Endothelial cell of umbilical vein (primary cell): ENCODE data around the gene C10orf71. TPM values are rescaled to one million over a fixed set of nuclear protein-coding genes. Genes with fewer than 3 reads are reported as not detected.

Source experiments
- BruUV-seq: library from RNA; stranded (reverse); fragments of 400-500 nt; replicated peaks from 2 replicates; lab custom pipeline; 2021; lab: Mats Ljungman, UMichigan
- CTCF ChIA-PET: fragments of 300-600, 350-600 bp; sonication (Branson Sonifier 250); formaldehyde crosslinking; loops from one replicate; lab custom pipeline; 2021; ENCODE audit warnings: antibody characterized with exemption, inconsistent platforms; lab: Charles Lee
- POLR2A ChIA-PET: fragments of 300-600, 350-600 bp; sonication (Branson Sonifier 250); formaldehyde crosslinking; loops from one replicate; lab custom pipeline; 2021; ENCODE audit warnings: antibody characterized with exemption, inconsistent platforms; lab: Charles Lee
- DNase-seq: peaks from one replicate; pipeline ENCODE4 v3.0.0-alpha.2; 2011; ENCODE audit warnings: low read depth, low spot score
- FAIRE-seq: peaks from 2 replicates; lab custom pipeline; 2011; peaks lifted over from hg19 to GRCh38; lab: Jason Lieb, UNC
- H2AFZ ChIP-seq: 2 replicates; pipeline ENCODE4 v1.6.0; 2012; ENCODE audit warnings: low read depth, low read length, control low read depth, inconsistent platforms
- H3K27ac ChIP-seq: 2 replicates; pipeline ENCODE4 v1.5.1; 2011; ENCODE audit warnings: low read depth, mild to moderate bottlenecking, control low read depth, low read length, moderate library complexity; ENCODE audit not compliant: insufficient read depth
- H3K27me3 ChIP-seq, 2 experiments: 2 replicates each; pipeline versions ENCODE4 v1.6.0 to v1.6.1; 2011; ENCODE audit warnings: low read length in 2 of 2, mixed read lengths in 1 of 2; ENCODE audit not compliant: control insufficient read depth in 2 of 2, insufficient read depth in 2 of 2
- H3K36me3 ChIP-seq, 2 experiments: 2 replicates in 1 of 2; 3 replicates in 1 of 2; pipeline ENCODE4 v1.5.1; 2011; ENCODE audit warnings: low read length in 2 of 2, mild to moderate bottlenecking in 1 of 2, moderate library complexity in 1 of 2; ENCODE audit not compliant: control insufficient read depth in 2 of 2, insufficient read depth in 2 of 2; ENCODE audit errors: extremely low read depth in 1 of 2
- H3K4me1 ChIP-seq: 3 replicates; pipeline ENCODE4 v1.5.1; 2011; ENCODE audit warnings: mild to moderate bottlenecking, low read length; ENCODE audit not compliant: control insufficient read depth, insufficient read depth; ENCODE audit errors: extremely low read depth
- H3K4me2 ChIP-seq: 2 replicates; pipeline ENCODE4 v1.6.1; 2011; ENCODE audit warnings: low read length, control low read depth, mixed read lengths; ENCODE audit not compliant: insufficient read depth
- H3K4me3 ChIP-seq, 3 experiments: fragments of 200-600 bp in 1 of 3; sonication (generic), shearing (Covaris generic) in 1 of 3; replicated peaks in 1 of 3; 2 replicates each; pipeline ENCODE4 v1.5.1; 2011 to 2016; ENCODE audit warnings: control low read depth in 3 of 3, low read length in 3 of 3, mild to moderate bottlenecking in 2 of 3, inconsistent platforms in 1 of 3, low read depth in 1 of 3, moderate library complexity in 1 of 3; ENCODE audit not compliant: insufficient read depth in 1 of 3
- H3K79me2 ChIP-seq: 2 replicates; pipeline ENCODE4 v1.6.0; 2012; ENCODE audit warnings: low read length, inconsistent platforms; ENCODE audit not compliant: control insufficient read depth, insufficient read depth
- H3K9ac ChIP-seq: replicated peaks from 2 replicates; pipeline ENCODE3; 2011; ENCODE audit warnings: low read length, control low read depth; ENCODE audit not compliant: insufficient read depth; ENCODE audit errors: extremely low read depth
- H3K9me1 ChIP-seq: replicated peaks from 3 replicates; pipeline ENCODE4 v1.6.0; 2011; ENCODE audit warnings: mild to moderate bottlenecking, low read length; ENCODE audit not compliant: control insufficient read depth, insufficient read depth; ENCODE audit errors: extremely low read depth
- H3K9me3 ChIP-seq: replicated peaks from 2 replicates; pipeline ENCODE4 v1.5.1; 2012; ENCODE audit warnings: low read length, inconsistent platforms; ENCODE audit not compliant: control insufficient read depth, insufficient read depth
- H4K20me1 ChIP-seq: replicated peaks from 2 replicates; pipeline ENCODE3; 2011; ENCODE audit warnings: mild to moderate bottlenecking, low read length; ENCODE audit not compliant: control insufficient read depth, insufficient read depth; ENCODE audit errors: extremely low read depth
- EZH2 ChIP-seq: IDR thresholded peaks from 2 replicates; pipeline ENCODE4 v1.6.1; 2012; ENCODE audit warnings: borderline replicate concordance, low read depth, mild to moderate bottlenecking, moderate library complexity, low read length, inconsistent platforms; ENCODE audit not compliant: severe bottlenecking
- FOS ChIP-seq: IDR thresholded peaks from 2 replicates; pipeline ENCODE4 v1.6.1; 2011; ENCODE audit warnings: mild to moderate bottlenecking, low read length, moderate library complexity, borderline replicate concordance; ENCODE audit not compliant: insufficient read depth
- GATA2 ChIP-seq: IDR thresholded peaks from 2 replicates; pipeline ENCODE4 v1.7.0; 2011; ENCODE audit warnings: low read depth, mild to moderate bottlenecking, moderate library complexity, mixed read lengths, low read length; ENCODE audit not compliant: insufficient read length, insufficient read depth
- JUN ChIP-seq: IDR thresholded peaks from 2 replicates; pipeline ENCODE4 v1.6.1; 2011; ENCODE audit warnings: borderline replicate concordance, low read depth; ENCODE audit not compliant: insufficient read length, insufficient read depth
- MYC ChIP-seq: IDR thresholded peaks from one replicate; pipeline ENCODE4 v1.6.1; 2011; ENCODE audit warnings: mild to moderate bottlenecking, low read depth, low read length
- POLR2A ChIP-seq: IDR thresholded peaks from 2 replicates; pipeline ENCODE4 v1.6.1; 2012; ENCODE audit warnings: low read depth, mild to moderate bottlenecking, control low read depth, low read length
- POLR2AphosphoS5 ChIP-seq: IDR thresholded peaks from 2 replicates; pipeline ENCODE4 v1.6.1; 2012; ENCODE audit warnings: low read depth, mild to moderate bottlenecking, control low read depth, low read length, moderate library complexity; ENCODE audit not compliant: insufficient read depth
- dilution Hi-C: fragments of 300-500 bp; cut with MboI; formaldehyde crosslinking; loops from one replicate; pipeline ENCODE4 v1.15.0; 2019; ENCODE audit warnings: low sequenced_read_pairs; ENCODE audit not compliant: extremely low pct_ligation_motif_present
- intact Hi-C: fragments of 100-400 bp; cut with micrococcal nuclease; formaldehyde crosslinking; loops from one replicate; pipeline ENCODE4 v1.10.0; 2022
- polyA plus RNA-seq, 4 experiments: library from polyadenylated mRNA; depleted of rRNA in 3 of 4; stranded (reverse) in 3 of 4; unstranded in 1 of 4; fragments of >200 nt; gene quantifications; 2 replicates each; pipeline versions ENCODE4 v1.2.1 to v1.2.3, GENCODE V29; 2011 to 2012; ENCODE audit warnings: missing spikeins in 1 of 4
- total RNA-seq: library from RNA; stranded (reverse); gene quantifications from 2 replicates; pipeline ENCODE4 v1.2.3, GENCODE V29; 2021
- TF ChIP-seq, protein P1 (sequence below), 2 donors: IDR thresholded peaks; 1 replicate in 1 of 2; 2 replicates in 1 of 2; pipeline ENCODE4 v1.5.1; 2011; ENCODE audit warnings: low read length in 2 of 2, mild to moderate bottlenecking in 2 of 2, moderate library complexity in 2 of 2, control low read depth in 1 of 2, inconsistent platforms in 1 of 2, low read depth in 1 of 2; ENCODE audit not compliant: insufficient read depth in 1 of 2; ENCODE audit errors: extremely low read depth in 1 of 2
- TF ChIP-seq, protein P2 (sequence below): IDR thresholded peaks from 2 replicates; pipeline ENCODE4 v1.6.1; 2011; ENCODE audit not compliant: insufficient read depth, insufficient read length

The C10orf71 gene
- total and polyA plus RNA-seq, 2 donors (not counting 3 experiments of a cell fraction or from before 2014, with no cell fraction given) = not detected

DNA sequence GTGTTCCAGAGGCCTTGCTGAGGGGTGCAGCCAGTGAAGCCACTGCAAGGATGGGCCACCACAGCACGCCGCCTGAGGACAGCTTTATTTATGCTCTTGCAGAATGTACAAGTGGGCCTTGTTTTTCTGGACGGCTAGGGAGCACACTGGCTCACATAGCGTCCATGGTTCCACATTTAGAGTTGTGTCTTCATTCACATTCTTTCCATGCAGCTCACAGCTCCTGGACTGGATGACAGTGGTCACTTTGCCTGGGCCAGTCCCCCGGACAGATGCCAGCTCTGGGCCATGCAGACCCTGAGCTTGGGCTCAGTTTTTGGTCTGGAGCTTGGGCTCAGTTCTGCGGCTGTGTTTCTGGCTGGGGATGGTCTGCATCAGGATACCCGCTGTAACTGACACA, 2.6 kb upstream of the C10orf71 start:
- Histone ChIP-seq H3K27ac (no peak overlapping the region), H3K9ac (no peak overlapping the region), H3K4me1 (no peaks in the 10 kb centered on the region), H3K4me3 (no peak overlapping the region), H3K36me3 (no peaks in the 10 kb centered on the region), H3K79me2 (no peaks in the 10 kb centered on the region), H3K4me2 (no peak overlapping the region), H3K27me3 (no peaks in the 10 kb centered on the region), H4K20me1 (no peaks in the 10 kb centered on the region), H2AFZ (no peak overlapping the region), H3K9me1 (no peaks in the 10 kb centered on the region), H3K9me3 (no peaks in the 10 kb centered on the region)
- TF ChIP-seq EZH2 (no peak), MYC (no peak), JUN (no peak), GATA2 (no peak), POLR2AphosphoS5 (no peak), POLR2A (no peak), FOS (no peak)
- TF ChIP-seq, protein P1, sequence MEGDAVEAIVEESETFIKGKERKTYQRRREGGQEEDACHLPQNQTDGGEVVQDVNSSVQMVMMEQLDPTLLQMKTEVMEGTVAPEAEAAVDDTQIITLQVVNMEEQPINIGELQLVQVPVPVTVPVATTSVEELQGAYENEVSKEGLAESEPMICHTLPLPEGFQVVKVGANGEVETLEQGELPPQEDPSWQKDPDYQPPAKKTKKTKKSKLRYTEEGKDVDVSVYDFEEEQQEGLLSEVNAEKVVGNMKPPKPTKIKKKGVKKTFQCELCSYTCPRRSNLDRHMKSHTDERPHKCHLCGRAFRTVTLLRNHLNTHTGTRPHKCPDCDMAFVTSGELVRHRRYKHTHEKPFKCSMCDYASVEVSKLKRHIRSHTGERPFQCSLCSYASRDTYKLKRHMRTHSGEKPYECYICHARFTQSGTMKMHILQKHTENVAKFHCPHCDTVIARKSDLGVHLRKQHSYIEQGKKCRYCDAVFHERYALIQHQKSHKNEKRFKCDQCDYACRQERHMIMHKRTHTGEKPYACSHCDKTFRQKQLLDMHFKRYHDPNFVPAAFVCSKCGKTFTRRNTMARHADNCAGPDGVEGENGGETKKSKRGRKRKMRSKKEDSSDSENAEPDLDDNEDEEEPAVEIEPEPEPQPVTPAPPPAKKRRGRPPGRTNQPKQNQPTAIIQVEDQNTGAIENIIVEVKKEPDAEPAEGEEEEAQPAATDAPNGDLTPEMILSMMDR (IDR thresholded peaks at IDR 0.05; ENCODE audit: extremely low read depth in 1 of 2, insufficient read depth in 1 of 2, low read depth in 1 of 2, low read length in 2 of 2) = no peak
- TF ChIP-seq, protein P2, sequence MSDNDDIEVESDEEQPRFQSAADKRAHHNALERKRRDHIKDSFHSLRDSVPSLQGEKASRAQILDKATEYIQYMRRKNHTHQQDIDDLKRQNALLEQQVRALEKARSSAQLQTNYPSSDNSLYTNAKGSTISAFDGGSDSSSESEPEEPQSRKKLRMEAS = no peak
- FAIRE-seq (no peak), DNase-seq (no peak)
- POLR2A ChIA-PET = no interaction called here
- CTCF ChIA-PET = interaction anchor here (3.1 kb wide), 1 partner anchor 18 kb away, joined by 8 read pairs; no protein-coding TSS in a partner anchor
- dilution Hi-C loops = no loop called here
- no TSS peak for BruUV-seq
- intact Hi-C loops = no loop called here
